B cell (primary cell): ENCODE data around the gene HK2.

ENCODE experiments used
- CTCF ChIP-seq: fragments of 200-600 bp; IDR thresholded peaks from one replicate; pipeline ENCODE4 v1.8.0; 2022; ENCODE audit warnings: antibody characterized with exemption, mild to moderate bottlenecking
- EZH2 ChIP-seq: IDR thresholded peaks from 2 replicates; pipeline ENCODE4 v1.6.1; 2012; ENCODE audit warnings: borderline replicate concordance, low read depth, mild to moderate bottlenecking, moderate library complexity, low read length; ENCODE audit not compliant: insufficient read depth, poor library complexity, severe bottlenecking

GRCh38 chr2:74815941-74816340 lies 18.0 kb upstream of the HK2 start:
- TF ChIP-seq CTCF (no peak), EZH2 (no peak)
